ENCODE results near the gene C1RL. TPM values are rescaled to one million over a fixed set of nuclear protein-coding genes. Genes with fewer than 3 reads are reported as not detected.

C1RL gene
- total RNA-seq = 20.2 and 28.7 TPM in 2 replicates

- H3K4me3 Mint-ChIP-seq (ENCODE audit: low read depth) = peak within 1 kb of the TSS; percentile 91
- peaks cover 14% of the 10 kb centered on the region for H3K9me3 Mint-ChIP-seq
- H3K27ac Mint-ChIP-seq = peak within 1 kb of the TSS; percentile 89
- peaks cover 51% of the 10 kb centered on the region for H3K36me3 Mint-ChIP-seq (ENCODE audit: low read depth)
- intact Hi-C loops (cut with micrococcal nuclease) = loop anchor here (1.0 to 5.0 kb wide), 3 partner anchors 90 to 167 kb away; partner anchors contain the start of genes C12orf57, EMG1, PHB2 and RNU7-1
- peaks cover 39% of the 10 kb centered on the region for H3K4me1 Mint-ChIP-seq (ENCODE audit: low read depth)
- no peaks in the 10 kb centered on the region for H3K27me3 Mint-ChIP-seq (ENCODE audit: low read depth)
- DNase-seq (ENCODE audit: low spot score) = peak; percentile 66
These were observed at the start of gene C1RL for GRCh38 chr12:7108796-7109571. Gene C1RL (minus strand): TSS chr12:7109214. CDS start chr12:7109180, 34 bp downstream.

DNA sequence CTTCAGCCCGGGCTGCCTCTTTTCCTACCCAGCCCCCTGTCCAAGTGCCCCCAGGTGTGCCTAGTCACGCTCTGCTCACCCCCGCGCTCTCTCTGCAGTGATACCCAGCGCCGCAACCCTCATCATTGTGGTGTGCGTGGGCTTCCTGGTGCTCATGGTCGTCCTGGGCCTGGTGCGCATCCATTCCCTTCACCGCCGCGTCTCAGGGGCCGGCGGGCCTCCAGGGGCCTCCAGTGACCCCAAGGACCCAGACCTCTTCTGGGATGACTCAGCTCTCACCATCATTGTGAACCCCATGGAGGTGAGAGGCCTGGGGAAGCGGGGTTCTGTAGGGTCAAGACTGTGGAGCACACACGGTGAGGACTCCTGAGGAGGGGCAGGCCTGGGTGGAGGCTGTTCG lies 48.4 kb upstream of the C1RL start:
- no peaks in the 10 kb centered on the region for H3K9me3 Mint-ChIP-seq
- no peak for DNase-seq (ENCODE audit: low spot score)
- H3K4me3 Mint-ChIP-seq (ENCODE audit: low read depth) = no peak overlapping the region
- H3K36me3 Mint-ChIP-seq (ENCODE audit: low read depth) = peaks cover 14% of the 10 kb centered on the region
- H3K27ac Mint-ChIP-seq = no peak overlapping the region
- peaks cover 3% of the 10 kb centered on the region for H3K4me1 Mint-ChIP-seq (ENCODE audit: low read depth)
- peaks cover 7% of the 10 kb centered on the region for H3K27me3 Mint-ChIP-seq (ENCODE audit: low read depth)
- intact Hi-C loops (cut with micrococcal nuclease) = no loop called here

DNA sequence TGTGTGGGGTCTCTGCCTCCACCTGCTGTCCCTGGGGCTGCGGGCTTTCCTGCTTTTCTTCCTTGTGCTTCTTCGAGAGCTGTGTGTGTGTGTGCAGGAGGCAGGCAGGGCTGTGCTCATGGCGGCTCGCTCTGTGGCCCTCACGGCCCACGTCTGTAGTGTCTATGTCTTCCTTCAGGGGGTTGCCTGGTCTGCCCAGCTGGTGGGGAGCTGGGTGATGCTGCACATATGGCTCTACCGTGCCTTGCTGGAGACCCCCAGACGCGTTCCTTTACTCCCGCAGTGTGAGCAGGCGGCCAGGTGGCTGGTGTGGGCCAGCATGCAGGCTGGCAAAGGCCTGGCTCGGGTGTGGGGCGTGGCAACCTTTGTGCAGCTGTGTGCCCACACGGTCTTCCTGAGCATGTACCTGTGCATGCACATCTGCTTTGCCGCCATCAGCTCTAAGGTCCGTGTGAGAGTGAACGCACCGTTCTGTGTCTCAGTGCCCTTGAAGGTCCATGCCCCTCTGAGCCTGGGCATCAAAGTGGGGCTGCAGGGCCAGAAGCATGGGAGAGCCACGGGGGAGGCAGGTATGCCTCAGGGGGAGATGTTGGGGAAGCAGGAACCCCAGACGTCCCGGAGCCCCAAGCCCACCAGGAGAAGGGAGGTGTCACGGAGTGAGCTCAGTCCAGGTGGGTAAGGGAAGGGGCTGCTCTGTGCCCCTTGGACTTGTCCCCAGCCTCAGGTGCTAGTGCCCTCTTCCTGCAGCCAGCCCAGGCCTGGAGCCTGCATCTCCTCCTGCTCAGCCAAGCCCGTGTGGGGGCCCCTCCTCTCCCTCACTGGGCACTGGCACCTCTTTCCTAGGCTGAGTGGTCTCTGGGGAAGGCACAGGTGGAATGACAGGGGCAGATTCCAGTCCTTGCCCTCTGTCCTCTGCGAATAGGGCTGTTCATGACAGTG lies 47.5 kb upstream of the C1RL start:
- Mint-ChIP-seq H3K27ac (no peak overlapping the region), H3K4me1 (ENCODE audit: low read depth) (peaks cover 3% of the 10 kb centered on the region), H3K4me3 (ENCODE audit: low read depth) (no peak overlapping the region), H3K27me3 (ENCODE audit: low read depth) (no peaks in the 10 kb centered on the region), H3K36me3 (ENCODE audit: low read depth) (peaks cover 14% of the 10 kb centered on the region), H3K9me3 (no peaks in the 10 kb centered on the region)
- intact Hi-C loops (cut with micrococcal nuclease) = no loop called here
- no peak for DNase-seq (ENCODE audit: low spot score)

DNA sequence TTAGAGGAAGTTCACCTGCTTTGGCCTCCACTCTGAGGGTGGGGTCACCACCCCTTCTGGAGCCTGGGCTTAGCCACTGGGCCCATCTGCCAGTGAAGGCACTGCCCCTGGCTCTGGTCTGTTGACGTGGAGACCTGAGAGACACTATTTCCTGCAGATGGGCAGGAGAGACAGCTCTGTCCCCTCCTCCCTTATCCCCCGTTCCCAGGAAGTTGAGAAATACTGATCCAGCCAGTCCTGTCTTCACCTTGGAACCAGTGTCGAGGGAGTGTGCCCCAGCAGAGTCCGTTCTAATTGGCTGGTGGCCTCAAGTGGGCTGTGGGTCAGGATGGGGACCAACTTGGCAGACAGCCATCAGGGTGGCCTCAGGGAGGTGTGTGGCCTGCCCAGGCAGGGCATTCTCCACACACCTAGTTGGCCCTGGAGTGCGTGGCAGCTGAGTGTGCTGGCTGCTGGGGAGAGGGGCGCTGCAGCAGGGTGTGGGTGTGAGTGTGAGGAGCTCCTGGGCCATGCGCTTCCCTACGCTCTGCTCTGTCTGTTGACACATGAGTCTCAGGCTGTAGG lies 46.5 kb upstream of the C1RL start:
- H3K36me3 Mint-ChIP-seq (ENCODE audit: low read depth) = peaks cover 18% of the 10 kb centered on the region
- no peak for DNase-seq (ENCODE audit: low spot score)
- no peaks in the 10 kb centered on the region for H3K9me3 Mint-ChIP-seq
- intact Hi-C loops (cut with micrococcal nuclease) = no loop called here
- no peaks in the 10 kb centered on the region for H3K27me3 Mint-ChIP-seq (ENCODE audit: low read depth)
- H3K27ac Mint-ChIP-seq = no peak overlapping the region
- H3K4me3 Mint-ChIP-seq (ENCODE audit: low read depth) = no peak overlapping the region
- H3K4me1 Mint-ChIP-seq (ENCODE audit: low read depth) = peaks cover 3% of the 10 kb centered on the region

DNA sequence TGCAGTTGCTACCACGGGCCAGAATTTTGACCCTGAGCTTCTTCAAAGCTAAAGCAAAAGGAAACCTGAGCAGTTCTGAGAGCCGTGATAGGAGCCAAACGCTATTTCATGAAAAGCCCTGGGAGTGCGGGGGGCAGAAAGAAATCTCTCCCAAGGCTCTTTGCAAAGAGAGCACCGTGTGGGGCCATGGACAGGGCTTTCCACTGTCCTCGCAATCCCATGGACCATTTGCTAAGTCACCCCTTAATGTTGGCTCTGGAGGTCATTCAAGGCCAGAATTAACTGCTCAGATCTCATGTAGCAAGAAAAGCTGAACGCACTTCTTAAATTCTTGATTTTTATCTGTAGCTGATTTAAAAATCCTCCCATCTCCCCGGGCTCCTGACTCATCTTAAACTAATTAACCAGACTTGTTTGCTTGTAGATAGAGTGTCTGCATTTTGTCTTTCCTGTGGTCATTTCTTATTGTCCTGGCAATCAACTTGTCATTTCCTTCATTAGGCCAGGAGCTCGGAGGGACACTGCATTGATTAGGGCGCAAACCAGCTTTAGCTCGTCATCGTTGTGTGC lies 46.0 kb upstream of the C1RL start:
- intact Hi-C loops (cut with micrococcal nuclease) = no loop called here
- Mint-ChIP-seq H3K4me3 (ENCODE audit: low read depth) (no peak overlapping the region), H3K27me3 (ENCODE audit: low read depth) (no peaks in the 10 kb centered on the region), H3K27ac (no peak overlapping the region), H3K36me3 (ENCODE audit: low read depth) (peaks cover 24% of the 10 kb centered on the region), H3K4me1 (ENCODE audit: low read depth) (peaks cover 3% of the 10 kb centered on the region), H3K9me3 (no peaks in the 10 kb centered on the region)
- DNase-seq (ENCODE audit: low spot score) = no peak

GRCh38 chr12:7154042-7154441 lies 45.0 kb upstream of the C1RL start:
- Mint-ChIP-seq H3K27ac (no peak overlapping the region), H3K4me1 (ENCODE audit: low read depth) (no peaks in the 10 kb centered on the region), H3K4me3 (ENCODE audit: low read depth) (no peak overlapping the region), H3K9me3 (no peaks in the 10 kb centered on the region), H3K27me3 (ENCODE audit: low read depth) (no peaks in the 10 kb centered on the region), H3K36me3 (ENCODE audit: low read depth) (peaks cover 31% of the 10 kb centered on the region)
- no peak for DNase-seq (ENCODE audit: low spot score)
- intact Hi-C loops (cut with micrococcal nuclease) = no loop called here

GRCh38 chr12:7152818-7153217 lies 43.8 kb upstream of the C1RL start:
- intact Hi-C loops (cut with micrococcal nuclease) = no loop called here
- Mint-ChIP-seq H3K27me3 (ENCODE audit: low read depth) (no peaks in the 10 kb centered on the region), H3K27ac (no peak overlapping the region), H3K36me3 (ENCODE audit: low read depth) (peaks cover 43% of the 10 kb centered on the region), H3K4me3 (ENCODE audit: low read depth) (no peak overlapping the region), H3K9me3 (no peaks in the 10 kb centered on the region), H3K4me1 (ENCODE audit: low read depth) (no peaks in the 10 kb centered on the region)
- DNase-seq (ENCODE audit: low spot score) = no peak

DNA sequence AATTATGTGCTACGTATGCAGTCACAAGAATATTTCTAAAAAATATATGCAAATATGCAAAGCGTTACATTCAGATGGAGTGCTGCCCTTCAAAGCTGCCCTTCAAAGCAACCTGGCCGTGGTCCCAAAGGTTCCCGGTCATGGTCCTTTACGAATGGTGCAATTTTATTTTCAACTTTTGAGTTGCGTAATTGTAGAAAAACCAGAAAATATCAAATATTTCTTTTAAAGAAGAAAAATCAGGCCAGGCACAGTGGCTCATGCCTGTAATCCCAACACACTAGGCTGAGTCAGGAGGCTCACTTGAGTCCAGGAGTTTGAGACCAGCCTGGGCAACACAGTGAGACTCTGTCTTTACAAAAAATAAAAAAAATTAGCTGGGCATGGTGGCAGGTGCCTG lies 42.5 kb upstream of the C1RL start:
- Mint-ChIP-seq H3K9me3 (no peaks in the 10 kb centered on the region), H3K4me3 (ENCODE audit: low read depth) (no peak overlapping the region), H3K27me3 (ENCODE audit: low read depth) (no peaks in the 10 kb centered on the region), H3K4me1 (ENCODE audit: low read depth) (no peaks in the 10 kb centered on the region), H3K36me3 (ENCODE audit: low read depth) (peaks cover 48% of the 10 kb centered on the region), H3K27ac (no peak overlapping the region)
- intact Hi-C loops (cut with micrococcal nuclease) = no loop called here
- DNase-seq (ENCODE audit: low spot score) = no peak

DNA sequence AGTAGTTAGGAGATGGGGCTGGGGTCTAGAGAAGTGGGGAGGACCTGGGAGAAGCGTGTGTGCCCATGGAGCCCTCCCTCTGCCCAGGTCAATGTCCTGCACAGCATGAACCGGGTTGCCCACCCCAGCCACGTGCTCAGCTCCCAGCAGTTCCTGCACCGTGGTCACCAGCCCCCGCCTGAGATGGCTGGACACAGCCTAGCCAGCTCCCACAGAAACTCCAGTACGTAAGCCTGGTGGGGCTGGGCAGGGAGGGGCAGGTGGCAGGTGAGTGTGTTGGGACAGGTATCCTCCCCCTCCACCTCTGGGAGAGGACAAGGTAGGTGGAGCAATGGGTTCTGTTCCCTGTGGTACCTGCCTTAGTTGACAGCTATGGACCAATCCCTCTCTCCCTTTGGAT lies 41.8 kb upstream of the C1RL start:
- Mint-ChIP-seq H3K27me3 (ENCODE audit: low read depth) (no peaks in the 10 kb centered on the region), H3K4me3 (ENCODE audit: low read depth) (no peak overlapping the region), H3K9me3 (no peaks in the 10 kb centered on the region), H3K4me1 (ENCODE audit: low read depth) (no peaks in the 10 kb centered on the region), H3K36me3 (ENCODE audit: low read depth) (peaks cover 53% of the 10 kb centered on the region), H3K27ac (no peak overlapping the region)
- intact Hi-C loops (cut with micrococcal nuclease) = no loop called here
- no peak for DNase-seq (ENCODE audit: low spot score)

DNA sequence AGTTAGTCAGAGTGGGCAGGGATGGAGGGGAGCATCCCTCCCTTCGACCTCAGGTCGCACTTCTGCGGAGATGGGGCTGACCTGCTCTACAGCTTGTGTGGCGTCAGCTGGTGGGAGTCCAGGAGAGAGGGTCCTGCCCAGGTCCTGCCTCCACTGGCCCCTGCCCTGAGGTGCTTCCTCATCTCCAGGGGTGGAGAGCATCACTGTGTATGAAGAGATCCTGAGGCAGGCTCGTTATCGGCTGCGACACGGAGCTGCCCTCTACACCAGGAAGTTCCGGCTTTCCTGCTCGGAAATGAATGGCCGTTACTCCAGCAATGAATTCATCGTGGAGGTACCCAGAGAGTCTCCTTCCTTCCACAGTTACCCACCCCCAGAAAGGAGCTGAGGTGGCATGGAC lies 41.3 kb upstream of the C1RL start:
- H3K9me3 Mint-ChIP-seq = no peaks in the 10 kb centered on the region
- H3K4me1 Mint-ChIP-seq (ENCODE audit: low read depth) = no peaks in the 10 kb centered on the region
- no peak overlapping the region for H3K27ac Mint-ChIP-seq
- no peaks in the 10 kb centered on the region for H3K27me3 Mint-ChIP-seq (ENCODE audit: low read depth)
- intact Hi-C loops (cut with micrococcal nuclease) = no loop called here
- DNase-seq (ENCODE audit: low spot score) = no peak
- peaks cover 57% of the 10 kb centered on the region for H3K36me3 Mint-ChIP-seq (ENCODE audit: low read depth)
- no peak overlapping the region for H3K4me3 Mint-ChIP-seq (ENCODE audit: low read depth)

DNA sequence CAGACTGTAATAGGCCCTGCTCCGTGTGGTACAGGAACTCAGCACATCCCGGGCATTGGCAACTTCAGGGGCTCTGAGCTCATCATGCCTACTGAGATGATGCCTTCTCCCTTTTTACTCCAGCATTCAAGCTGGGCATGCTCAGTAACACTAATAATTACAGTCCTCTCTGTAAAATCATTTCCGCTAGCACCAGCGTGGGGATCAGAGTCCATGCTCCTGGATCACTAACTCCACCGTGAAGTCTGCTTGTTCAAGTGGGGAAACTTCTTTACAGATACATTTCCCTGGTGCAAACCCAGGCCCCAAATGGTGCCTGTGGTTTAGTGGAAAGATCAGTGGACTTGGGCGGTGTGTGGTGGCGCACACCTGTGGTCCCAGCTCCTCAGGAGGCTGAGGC lies 37.9 kb upstream of the C1RL start:
- Mint-ChIP-seq H3K4me3 (ENCODE audit: low read depth) (no peak overlapping the region), H3K27ac (no peak overlapping the region), H3K36me3 (ENCODE audit: low read depth) (peaks cover 70% of the 10 kb centered on the region), H3K27me3 (ENCODE audit: low read depth) (no peaks in the 10 kb centered on the region), H3K9me3 (no peaks in the 10 kb centered on the region), H3K4me1 (ENCODE audit: low read depth) (no peaks in the 10 kb centered on the region)
- no peak for DNase-seq (ENCODE audit: low spot score)
- intact Hi-C loops (cut with micrococcal nuclease) = no loop called here

DNA sequence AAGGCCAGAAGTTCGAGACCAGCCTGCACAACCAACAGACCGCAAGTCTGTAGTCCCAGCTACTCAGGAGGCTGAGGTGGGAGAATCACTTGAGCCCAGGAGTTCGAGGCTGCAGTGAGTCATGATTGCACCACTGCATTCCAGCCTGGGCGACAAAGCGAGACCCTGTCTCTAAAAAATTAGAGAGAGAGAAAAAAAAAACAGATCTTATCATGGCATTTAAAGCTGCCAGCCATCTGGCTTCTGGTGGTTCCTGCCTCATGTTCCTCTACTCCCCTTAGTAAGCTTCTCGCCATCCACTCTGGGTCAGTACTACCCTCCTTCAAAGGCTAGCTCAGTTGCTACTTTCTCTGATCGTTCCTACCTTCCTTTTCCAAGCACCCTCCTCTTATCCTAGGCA lies 37.2 kb upstream of the C1RL start:
- Mint-ChIP-seq H3K9me3 (no peaks in the 10 kb centered on the region), H3K4me1 (ENCODE audit: low read depth) (no peaks in the 10 kb centered on the region), H3K4me3 (ENCODE audit: low read depth) (no peak overlapping the region), H3K27me3 (ENCODE audit: low read depth) (no peaks in the 10 kb centered on the region), H3K36me3 (ENCODE audit: low read depth) (peaks cover 76% of the 10 kb centered on the region), H3K27ac (no peak overlapping the region)
- no peak for DNase-seq (ENCODE audit: low spot score)
- intact Hi-C loops (cut with micrococcal nuclease) = no loop called here
